ENCODE measurements around the gene RSPH3.
"Not testable (repeated sequence)": the region's sequence is repeated elsewhere in the genome, so short reads cannot be mapped to it uniquely, and the experiment has no call there.

RSPH3 gene

DNA sequence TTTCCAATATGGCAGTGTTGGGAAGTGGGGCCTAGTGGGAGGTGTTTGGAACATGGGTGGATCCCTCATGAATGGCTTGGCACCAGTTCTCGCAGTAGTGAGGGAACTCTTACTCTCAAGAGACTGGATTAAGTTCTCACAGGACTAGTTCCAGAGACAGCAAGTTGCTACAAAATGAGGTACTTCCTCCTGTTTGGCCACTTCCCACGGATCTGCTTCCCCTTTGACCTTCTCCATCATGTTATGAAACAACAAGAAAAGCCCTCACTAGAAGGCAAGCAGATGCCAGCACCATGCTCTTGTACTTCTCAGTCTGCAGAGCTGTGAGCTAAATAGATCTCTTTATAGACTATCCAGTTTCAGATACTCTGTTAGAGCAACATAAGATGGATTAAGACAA lies 3.1 kb downstream of the RSPH3 start:
- in situ Hi-C loops (cut with HindIII; ENCODE audit: low sequenced_read_pairs) = no loop called here
- TF ChIP-seq, protein P1, sequence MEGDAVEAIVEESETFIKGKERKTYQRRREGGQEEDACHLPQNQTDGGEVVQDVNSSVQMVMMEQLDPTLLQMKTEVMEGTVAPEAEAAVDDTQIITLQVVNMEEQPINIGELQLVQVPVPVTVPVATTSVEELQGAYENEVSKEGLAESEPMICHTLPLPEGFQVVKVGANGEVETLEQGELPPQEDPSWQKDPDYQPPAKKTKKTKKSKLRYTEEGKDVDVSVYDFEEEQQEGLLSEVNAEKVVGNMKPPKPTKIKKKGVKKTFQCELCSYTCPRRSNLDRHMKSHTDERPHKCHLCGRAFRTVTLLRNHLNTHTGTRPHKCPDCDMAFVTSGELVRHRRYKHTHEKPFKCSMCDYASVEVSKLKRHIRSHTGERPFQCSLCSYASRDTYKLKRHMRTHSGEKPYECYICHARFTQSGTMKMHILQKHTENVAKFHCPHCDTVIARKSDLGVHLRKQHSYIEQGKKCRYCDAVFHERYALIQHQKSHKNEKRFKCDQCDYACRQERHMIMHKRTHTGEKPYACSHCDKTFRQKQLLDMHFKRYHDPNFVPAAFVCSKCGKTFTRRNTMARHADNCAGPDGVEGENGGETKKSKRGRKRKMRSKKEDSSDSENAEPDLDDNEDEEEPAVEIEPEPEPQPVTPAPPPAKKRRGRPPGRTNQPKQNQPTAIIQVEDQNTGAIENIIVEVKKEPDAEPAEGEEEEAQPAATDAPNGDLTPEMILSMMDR (IDR thresholded peaks at IDR 0.05; ENCODE audit: low read depth, low read length) = no peak
- H3K4me3 ChIP-seq (ENCODE audit: low read depth, low read length) = no peak overlapping the region
- no peak for DNase-seq (ENCODE audit: low read depth, low spot score)

DNA sequence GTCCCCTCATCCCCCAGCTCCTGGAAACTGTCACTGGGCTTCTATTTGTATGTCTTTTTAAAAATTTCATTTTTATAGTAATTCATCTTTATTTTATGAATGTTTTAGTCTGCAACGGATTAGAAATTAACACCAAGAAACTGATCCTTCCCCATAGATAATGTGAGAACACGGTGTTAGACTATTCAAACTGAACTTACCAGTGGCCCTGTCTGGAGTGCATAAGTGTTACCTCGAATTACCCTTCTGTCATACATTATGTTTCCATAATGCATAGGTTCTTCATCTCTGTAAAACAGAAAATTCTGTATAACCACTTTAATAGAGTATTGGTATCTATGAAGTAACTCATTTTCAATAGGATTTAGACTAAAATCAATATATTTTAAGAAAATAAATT lies 6.4 kb downstream of the RSPH3 start:
- TF ChIP-seq, protein P1 (IDR thresholded peaks at IDR 0.05; ENCODE audit: low read depth, low read length) = no peak
- in situ Hi-C loops (cut with HindIII; ENCODE audit: low sequenced_read_pairs) = no loop called here
- H3K4me3 ChIP-seq (ENCODE audit: low read depth, low read length) = no peak overlapping the region
- DNase-seq (ENCODE audit: low read depth, low spot score) = no peak

DNA sequence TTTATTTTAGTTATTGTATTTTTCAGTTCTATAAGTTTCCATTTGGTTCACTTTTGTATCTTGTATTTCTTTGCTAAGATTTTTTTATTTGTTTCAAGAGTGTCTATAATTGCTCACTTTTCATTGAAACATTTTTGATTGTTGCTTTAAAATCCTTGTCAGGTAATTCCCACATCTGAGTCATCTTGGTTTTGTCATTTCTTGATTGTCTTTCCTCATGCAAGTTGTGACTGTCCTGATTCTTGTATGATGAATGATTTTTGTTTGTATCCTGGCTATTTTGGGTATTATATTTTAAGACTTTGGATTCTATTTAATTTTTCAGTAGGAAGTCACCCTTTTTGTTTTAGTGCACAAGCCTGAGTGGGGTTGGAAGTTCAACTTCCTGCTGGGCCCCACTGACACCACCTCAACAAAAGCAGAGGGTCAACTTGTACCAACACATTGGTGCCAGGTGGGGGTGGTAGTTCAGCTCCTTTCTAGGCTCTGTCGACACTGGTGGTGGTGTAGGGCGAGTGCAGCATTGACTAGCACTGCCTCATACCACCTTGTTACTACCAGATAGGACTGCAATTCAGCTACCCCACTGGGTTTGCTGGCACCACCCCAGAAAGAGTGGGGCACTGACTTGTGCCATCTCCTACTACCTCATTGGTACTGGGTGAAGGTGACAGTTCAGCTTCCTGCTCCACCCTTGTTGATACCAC lies 8.8 kb downstream of the RSPH3 start:
- no peak overlapping the region for H3K4me3 ChIP-seq (ENCODE audit: low read depth, low read length)
- TF ChIP-seq, protein P1 (IDR thresholded peaks at IDR 0.05; ENCODE audit: low read depth, low read length) = no peak
- in situ Hi-C loops (cut with HindIII; ENCODE audit: low sequenced_read_pairs) = no loop called here
- no peak for DNase-seq (ENCODE audit: low read depth, low spot score)

DNA sequence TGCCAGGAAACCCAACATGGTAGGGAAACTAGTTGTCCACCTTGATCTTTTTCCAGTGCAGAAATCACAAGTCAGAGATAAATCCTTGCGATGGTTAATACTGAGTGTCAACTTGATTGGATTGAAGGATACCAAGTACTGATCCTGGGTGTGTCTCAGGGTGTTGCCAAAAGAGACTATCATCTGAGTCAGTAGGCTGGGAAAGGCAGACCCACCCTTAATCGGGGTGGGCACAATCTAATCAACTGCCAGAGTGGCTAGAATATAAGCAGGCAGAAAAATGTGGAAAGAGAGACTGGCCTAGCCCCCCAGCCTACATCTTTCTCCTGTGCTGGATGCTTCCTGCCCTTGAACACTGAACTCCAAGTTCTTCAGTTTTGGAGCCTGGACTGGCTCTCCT lies 10.3 kb downstream of the RSPH3 start:
- H3K4me3 ChIP-seq (ENCODE audit: low read depth, low read length); in situ Hi-C loops (cut with HindIII; ENCODE audit: low sequenced_read_pairs); DNase-seq (ENCODE audit: low read depth, low spot score): not testable (repeated sequence)

DNA sequence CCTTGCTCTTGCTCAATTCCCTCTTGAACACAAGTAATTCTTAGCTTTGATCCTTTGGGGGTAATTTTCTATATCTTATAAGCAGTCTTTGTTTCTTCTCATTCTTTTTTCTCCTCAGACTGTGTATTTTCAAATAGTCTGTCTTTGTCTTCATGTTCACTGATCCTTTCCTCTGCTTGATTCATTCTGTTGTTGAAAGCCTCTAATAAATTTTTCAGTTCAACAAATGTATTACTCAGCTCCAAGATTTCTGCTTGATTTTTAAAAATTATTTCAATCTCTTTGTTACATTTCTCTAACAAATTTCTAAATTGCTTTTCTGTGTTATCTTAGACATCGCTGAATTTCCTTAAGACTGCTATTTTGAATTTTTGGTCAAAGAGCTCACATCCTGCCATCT lies 11.5 kb downstream of the RSPH3 start:
- in situ Hi-C loops (cut with HindIII; ENCODE audit: low sequenced_read_pairs) = no loop called here
- no peak for DNase-seq (ENCODE audit: low read depth, low spot score)
- no peak overlapping the region for H3K4me3 ChIP-seq (ENCODE audit: low read depth, low read length)

DNA sequence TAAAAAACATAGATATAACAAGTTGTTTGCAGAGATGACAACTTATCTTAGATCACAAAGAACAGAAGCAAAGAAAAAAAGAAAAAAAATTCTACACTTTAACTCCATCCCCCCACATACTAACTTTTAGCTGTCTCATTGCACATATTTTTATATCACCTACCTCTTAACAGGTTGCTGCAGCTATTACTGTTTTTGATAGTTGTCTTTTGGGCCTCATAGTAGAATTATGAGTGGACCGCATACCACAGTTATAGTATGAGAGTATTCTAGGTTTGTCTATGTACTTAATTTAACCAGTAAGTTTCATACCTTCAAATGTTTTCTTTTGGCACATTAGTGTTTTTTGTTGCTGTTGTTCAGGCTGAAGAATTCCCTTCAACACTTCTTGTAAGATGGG lies 12.3 kb downstream of the RSPH3 start:
- TF ChIP-seq, protein P1 (IDR thresholded peaks at IDR 0.05; ENCODE audit: low read depth, low read length) = no peak
- DNase-seq (ENCODE audit: low read depth, low spot score) = no peak
- no peak overlapping the region for H3K4me3 ChIP-seq (ENCODE audit: low read depth, low read length)
- in situ Hi-C loops (cut with HindIII; ENCODE audit: low sequenced_read_pairs) = no loop called here

More for the DNA sequence above, 11.5 kb downstream of the RSPH3 start:
- TF ChIP-seq, protein P1 (IDR thresholded peaks at IDR 0.05; ENCODE audit: low read depth, low read length) = no peak

DNA sequence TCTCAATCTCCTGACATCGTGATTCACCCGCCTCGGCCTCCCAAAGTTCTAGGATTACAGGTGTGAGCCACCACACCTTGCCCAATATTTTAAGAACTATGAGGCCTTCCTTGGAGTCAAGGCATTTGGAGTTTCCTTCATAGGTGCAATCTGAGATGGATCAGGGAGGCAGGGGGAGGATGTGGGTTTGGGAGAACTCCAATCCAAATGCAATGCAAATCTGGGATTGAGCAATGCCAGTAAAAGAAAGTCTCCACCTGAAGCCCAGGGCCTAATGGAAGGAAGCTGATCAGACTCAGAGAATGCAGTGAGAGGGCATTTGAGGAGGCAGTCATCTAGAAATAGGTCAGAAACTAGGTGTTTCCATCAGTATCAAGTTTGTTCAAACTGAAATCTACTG lies 21.2 kb downstream of the RSPH3 start:
- peak; percentile 32 for DNase-seq (ENCODE audit: low read depth, low spot score)
- TF ChIP-seq, protein P1 (IDR thresholded peaks at IDR 0.05; ENCODE audit: low read depth, low read length) = no peak

More for the DNA sequence above, 21.2 kb downstream of the RSPH3 start:
- no peak overlapping the region for H3K4me3 ChIP-seq (ENCODE audit: low read depth, low read length)
- in situ Hi-C loops (cut with HindIII; ENCODE audit: low sequenced_read_pairs) = no loop called here

Measured in astrocyte of the spinal cord (primary cell).